ENCODE measurements around the gene SUSD6.
"Not testable (repeated sequence)": the region's sequence is repeated elsewhere in the genome, so short reads cannot be mapped to it uniquely, and the experiment has no call there.

The SUSD6 gene

GRCh38 chr14:69715725-69716477 is 104.5 kb downstream of the SUSD6 start:
- no peak overlapping the region for H3K4me3 ChIP-seq (ENCODE audit: low read length)
- TF ChIP-seq, protein P1, sequence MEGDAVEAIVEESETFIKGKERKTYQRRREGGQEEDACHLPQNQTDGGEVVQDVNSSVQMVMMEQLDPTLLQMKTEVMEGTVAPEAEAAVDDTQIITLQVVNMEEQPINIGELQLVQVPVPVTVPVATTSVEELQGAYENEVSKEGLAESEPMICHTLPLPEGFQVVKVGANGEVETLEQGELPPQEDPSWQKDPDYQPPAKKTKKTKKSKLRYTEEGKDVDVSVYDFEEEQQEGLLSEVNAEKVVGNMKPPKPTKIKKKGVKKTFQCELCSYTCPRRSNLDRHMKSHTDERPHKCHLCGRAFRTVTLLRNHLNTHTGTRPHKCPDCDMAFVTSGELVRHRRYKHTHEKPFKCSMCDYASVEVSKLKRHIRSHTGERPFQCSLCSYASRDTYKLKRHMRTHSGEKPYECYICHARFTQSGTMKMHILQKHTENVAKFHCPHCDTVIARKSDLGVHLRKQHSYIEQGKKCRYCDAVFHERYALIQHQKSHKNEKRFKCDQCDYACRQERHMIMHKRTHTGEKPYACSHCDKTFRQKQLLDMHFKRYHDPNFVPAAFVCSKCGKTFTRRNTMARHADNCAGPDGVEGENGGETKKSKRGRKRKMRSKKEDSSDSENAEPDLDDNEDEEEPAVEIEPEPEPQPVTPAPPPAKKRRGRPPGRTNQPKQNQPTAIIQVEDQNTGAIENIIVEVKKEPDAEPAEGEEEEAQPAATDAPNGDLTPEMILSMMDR (IDR thresholded peaks at IDR 0.05; ENCODE audit: insufficient read depth, low read depth, low read length, missing control alignments), result no peak
- DNase-seq (ENCODE audit: low read depth), result peak; percentile 95

- TF ChIP-seq, protein P1 (IDR thresholded peaks at IDR 0.05; ENCODE audit: insufficient read depth, low read depth, low read length, missing control alignments), result peak; percentile 58
- DNase-seq (ENCODE audit: low read depth), result peak; percentile 94
- no peak overlapping the region for H3K4me3 ChIP-seq (ENCODE audit: low read length)
These were observed 105.2 kb downstream of the SUSD6 start for GRCh38 chr14:69716478-69717187.

GRCh38 chr14:69718614-69719013 is 107.2 kb downstream of the SUSD6 start:
- DNase-seq (ENCODE audit: low read depth); H3K4me3 ChIP-seq (ENCODE audit: low read length): not testable (repeated sequence)

- no peak overlapping the region for H3K4me3 ChIP-seq (ENCODE audit: low read length)
- DNase-seq (ENCODE audit: low read depth), result peak; percentile 88
- TF ChIP-seq, protein P1 (IDR thresholded peaks at IDR 0.05; ENCODE audit: insufficient read depth, low read depth, low read length, missing control alignments), result no peak
These were observed 108.1 kb downstream of the SUSD6 start for GRCh38 chr14:69719501-69719951.

DNA sequence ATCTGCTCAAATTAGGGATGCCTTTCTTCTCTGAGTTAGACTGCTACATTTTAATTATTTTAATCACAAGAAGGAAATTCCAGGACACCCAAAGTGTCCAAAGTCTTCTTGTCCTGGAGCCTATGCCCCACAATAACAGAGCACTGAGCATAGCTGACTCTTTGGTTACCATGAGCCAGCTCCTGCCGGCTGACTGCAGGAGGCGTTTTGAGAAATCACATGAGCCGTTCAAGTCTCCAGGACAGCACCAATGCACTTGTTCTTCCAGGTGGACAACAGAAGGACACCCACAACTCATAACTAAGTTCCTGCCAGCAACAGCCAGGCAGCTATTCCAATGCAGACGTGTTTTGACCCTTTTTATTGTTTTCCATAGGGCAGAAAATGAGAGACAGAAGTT is 109.5 kb downstream of the SUSD6 start:
- no peak overlapping the region for H3K4me3 ChIP-seq (ENCODE audit: low read length)
- TF ChIP-seq, protein P1 (IDR thresholded peaks at IDR 0.05; ENCODE audit: insufficient read depth, low read depth, low read length, missing control alignments), result no peak
- DNase-seq (ENCODE audit: low read depth), result no peak

- H3K4me3 ChIP-seq (ENCODE audit: low read length), result peak overlapping the region; percentile 41
- TF ChIP-seq, protein P1 (IDR thresholded peaks at IDR 0.05; ENCODE audit: insufficient read depth, low read depth, low read length, missing control alignments), result peak; percentile 92
- DNase-seq (ENCODE audit: low read depth), result peak; percentile 61
These were observed 115.5 kb downstream of the SUSD6 start for GRCh38 chr14:69726761-69727511.

DNA sequence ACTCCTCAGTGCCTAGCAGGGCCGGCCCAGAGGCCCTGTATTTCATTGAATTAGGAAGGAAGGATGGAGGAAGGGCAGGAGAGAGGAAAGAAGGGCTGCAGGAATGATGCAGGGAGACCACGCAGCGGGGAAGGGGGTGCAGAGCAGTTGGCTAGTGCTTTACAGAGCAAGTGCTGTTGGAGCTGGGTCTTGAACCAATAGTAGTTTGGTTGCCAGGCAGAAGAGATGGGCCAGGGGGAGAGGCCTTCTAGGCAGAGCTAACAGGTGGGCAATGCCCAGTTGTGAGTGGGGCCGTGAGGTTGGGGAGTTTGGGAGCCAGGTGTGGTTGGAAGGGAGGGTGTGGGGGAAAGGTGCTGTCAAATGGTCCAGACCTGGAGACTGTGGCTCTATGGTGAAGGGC is 116.5 kb downstream of the SUSD6 start:
- DNase-seq (ENCODE audit: low read depth), result no peak
- TF ChIP-seq, protein P1 (IDR thresholded peaks at IDR 0.05; ENCODE audit: insufficient read depth, low read depth, low read length, missing control alignments), result no peak
- H3K4me3 ChIP-seq (ENCODE audit: low read length), result no peak overlapping the region

GRCh38 chr14:69731919-69732598 is 120.7 kb downstream of the SUSD6 start:
- not testable (repeated sequence) for DNase-seq (ENCODE audit: low read depth); H3K4me3 ChIP-seq (ENCODE audit: low read length)

DNA sequence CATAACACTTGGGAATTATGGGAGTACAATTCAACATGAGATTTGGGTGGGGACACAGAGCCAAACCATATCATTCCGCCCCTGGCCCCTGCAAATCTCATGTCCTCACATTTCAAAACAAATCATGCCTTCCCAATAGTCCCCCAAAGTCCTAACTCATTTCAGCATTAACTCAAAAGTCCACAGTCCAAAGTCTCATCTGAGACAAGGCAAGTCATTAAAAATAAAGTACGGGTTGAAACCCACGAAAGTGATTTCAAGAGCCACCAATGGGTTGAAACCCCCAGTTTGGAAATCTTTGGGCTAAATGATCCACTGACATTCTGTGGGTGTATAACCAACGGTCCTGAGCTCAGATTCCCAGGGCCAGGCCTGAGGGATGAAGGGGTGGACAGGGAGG is 125.0 kb downstream of the SUSD6 start:
- not testable (repeated sequence) for DNase-seq (ENCODE audit: low read depth)

More for the DNA sequence above, 125.0 kb downstream of the SUSD6 start:
- H3K4me3 ChIP-seq (ENCODE audit: low read length), result not testable (repeated sequence)
